Stimulated activated CD8-positive, alpha-beta memory T cell treated with anti-CD3 and anti-CD28 coated beads, Interleukin-15, amount 100 ng/mL, for 48 hours (primary cell): ENCODE measurements around the gene DDIAS.
"Not testable (repeated sequence)": the region's sequence is repeated elsewhere in the genome, so short reads cannot be mapped to it uniquely, and the experiment has no call there.

Experiments
- DNase-seq, 2 donors: peaks; one replicate each; pipeline ENCODE4 v3.0.0-alpha.2; 2020; ENCODE audit warnings: low read depth in 2 of 2

DDIAS gene

GRCh38 chr11:82922396-82923173 is 21.0 kb downstream of the DDIAS start:
- DNase-seq = not testable (repeated sequence)

GRCh38 chr11:82924522-82925224 is 23.1 kb downstream of the DDIAS start:
- DNase-seq = no peak

DNA sequence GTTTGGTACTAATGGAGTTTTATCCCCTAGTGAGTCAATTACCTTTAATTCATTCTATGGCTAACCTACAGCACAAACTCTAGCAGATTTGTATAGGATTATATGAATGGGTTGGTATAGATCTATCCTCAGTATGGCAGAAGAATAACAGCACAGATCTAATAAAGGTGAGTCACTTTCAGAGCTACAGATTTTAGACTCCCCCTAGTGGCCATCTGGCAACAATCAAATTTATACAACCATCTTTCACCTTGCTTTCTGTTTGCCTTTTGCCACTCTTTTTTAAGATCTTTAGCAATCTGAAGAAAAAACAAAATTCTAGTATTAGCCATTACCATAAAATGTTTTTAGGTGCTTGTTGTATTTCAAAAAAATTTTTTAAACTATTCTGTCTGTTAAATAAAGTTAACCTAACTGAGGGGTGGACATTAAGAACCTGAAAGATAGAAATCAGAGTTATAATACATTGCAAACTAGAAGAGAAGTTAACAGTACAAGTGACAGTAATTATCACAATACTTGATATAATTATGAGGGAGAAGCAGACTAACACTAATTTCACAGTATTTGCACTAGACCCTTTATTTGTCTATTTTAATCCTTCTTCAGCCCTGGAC is 25.8 kb downstream of the DDIAS start:
- no peak for DNase-seq

- no peak for DNase-seq
Observed at GRCh38 chr11:82929121-82929520, 27.6 kb downstream of the DDIAS start.

- DNase-seq = no peak
Observed at GRCh38 chr11:82930229-82930628, 28.7 kb downstream of the DDIAS start.

- DNase-seq = no peak
Observed at GRCh38 chr11:82930734-82931133, 29.2 kb downstream of the DDIAS start.

DNA sequence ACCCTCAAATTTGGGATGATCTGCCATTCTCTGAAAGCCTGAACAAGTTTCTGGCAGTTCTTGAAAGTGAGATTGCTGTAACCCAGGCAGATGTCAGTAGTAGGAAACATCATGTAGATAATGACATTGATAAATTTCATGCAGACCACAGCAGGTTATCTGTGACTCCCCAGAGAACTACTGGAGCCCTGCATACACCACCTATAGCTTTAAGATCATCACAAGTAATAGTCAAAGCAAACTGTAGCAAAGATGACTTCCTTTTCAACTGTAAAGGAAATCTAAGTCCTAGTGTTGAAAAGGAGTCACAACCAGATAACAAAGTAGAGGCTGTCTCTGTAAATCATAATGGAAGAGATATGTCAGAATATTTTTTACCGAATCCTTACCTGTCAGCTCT is 31.0 kb downstream of the DDIAS start:
- no peak for DNase-seq

- DNase-seq = no peak
Observed at GRCh38 chr11:82936261-82936660, 34.7 kb downstream of the DDIAS start.

GRCh38 chr11:82937554-82937953 is 36.0 kb downstream of the DDIAS start:
- no peak for DNase-seq

- no peak for DNase-seq
Observed at GRCh38 chr11:82939456-82939855, 37.9 kb downstream of the DDIAS start.

GRCh38 chr11:82942376-82942775 is 40.8 kb downstream of the DDIAS start:
- DNase-seq = no peak

DNA sequence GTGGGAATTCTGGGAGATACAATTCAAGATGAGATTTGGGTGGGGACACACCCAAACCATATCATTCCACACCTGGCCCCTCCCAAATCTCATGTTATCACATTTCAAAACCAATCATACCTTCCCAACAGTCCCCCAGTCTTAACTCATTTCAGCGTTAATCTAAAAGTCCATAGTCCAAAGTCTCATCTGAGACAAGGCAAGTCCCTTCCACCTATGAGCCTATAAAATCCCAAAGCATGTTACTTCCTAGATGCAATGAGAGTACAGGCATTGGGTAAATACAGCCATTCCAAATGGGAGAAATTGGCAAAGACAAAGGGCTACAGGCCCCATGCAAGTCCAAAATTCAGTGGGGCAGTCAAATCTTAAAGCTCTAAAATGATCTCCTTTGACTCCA is 41.9 kb downstream of the DDIAS start:
- not testable (repeated sequence) for DNase-seq

DNA sequence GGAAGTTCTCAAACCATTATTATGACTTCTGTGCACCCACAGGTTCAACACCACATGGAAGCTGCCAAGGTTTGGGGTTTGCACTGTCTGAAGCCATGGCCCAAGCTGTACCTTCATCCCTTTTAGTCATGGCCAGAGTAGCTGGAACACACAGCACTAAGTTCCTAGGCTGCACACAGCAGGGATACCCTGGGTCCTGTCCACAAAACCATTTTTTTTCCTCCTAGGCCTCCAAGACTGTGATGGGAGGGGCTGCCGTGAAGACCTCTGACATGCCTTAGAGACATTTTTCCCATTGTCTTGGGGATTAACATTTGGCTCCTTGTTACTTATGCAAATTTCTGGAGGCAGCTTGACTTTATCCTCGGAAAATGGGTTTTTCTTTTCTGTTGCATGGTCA is 42.7 kb downstream of the DDIAS start:
- no peak for DNase-seq

DNA sequence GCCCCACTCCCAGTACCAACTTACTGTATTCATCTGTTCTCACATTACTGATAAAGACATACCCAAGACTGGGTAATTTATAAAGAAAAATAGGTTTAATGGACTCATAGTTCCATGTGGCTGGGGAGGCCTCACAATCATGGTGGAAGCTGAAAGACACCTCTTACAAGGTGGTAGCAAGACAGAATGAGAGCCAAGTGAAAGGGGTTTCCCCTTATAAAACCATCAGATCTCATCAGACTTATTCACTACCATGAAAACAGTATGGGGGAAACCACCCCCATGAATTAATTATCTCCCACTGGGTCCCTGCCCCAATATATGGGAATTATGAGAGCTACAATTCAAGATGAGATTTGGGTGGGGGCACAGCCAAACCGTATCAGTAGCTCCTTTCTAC is 43.5 kb downstream of the DDIAS start:
- DNase-seq = not testable (repeated sequence)

- no peak for DNase-seq
Observed at GRCh38 chr11:82945682-82946081, 44.1 kb downstream of the DDIAS start.

DNA sequence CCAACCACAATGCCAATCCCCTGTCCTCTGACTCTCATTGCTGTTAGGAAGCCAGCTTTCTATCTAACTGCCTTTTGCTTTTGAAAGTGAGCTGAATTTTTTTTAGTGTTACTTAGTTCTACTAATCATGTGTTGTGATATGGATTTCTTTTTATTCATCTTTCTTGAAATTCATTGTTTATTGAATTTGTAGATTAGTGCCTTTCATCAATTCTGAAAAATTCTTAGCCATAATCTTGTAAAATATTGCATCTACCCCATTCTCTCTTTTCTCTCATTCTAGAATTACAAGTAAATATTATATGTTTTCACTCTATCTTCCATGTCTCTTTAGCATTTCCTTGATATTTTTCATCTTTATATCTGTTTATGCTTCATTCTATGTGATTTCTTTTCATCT is 47.8 kb downstream of the DDIAS start:
- no peak for DNase-seq

DNA sequence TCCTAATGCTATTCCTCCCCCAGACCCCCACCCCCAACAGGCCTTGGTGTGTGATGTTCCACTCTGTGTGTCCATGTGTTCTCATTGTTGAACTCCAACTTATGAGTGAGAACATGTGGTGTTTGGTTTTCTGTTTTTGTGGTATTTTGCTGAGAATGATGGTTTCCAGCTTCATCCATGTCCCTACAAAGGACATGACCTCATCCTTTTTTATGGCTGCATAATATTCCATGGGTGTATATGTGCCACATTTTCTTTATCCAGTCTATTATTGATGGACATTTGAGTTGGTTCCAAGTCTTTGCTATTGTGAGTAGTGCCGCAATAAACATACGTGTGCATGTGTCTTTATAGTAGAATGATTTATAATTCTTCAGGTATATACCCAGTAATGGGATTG is 49.0 kb downstream of the DDIAS start:
- DNase-seq = not testable (repeated sequence)

DNA sequence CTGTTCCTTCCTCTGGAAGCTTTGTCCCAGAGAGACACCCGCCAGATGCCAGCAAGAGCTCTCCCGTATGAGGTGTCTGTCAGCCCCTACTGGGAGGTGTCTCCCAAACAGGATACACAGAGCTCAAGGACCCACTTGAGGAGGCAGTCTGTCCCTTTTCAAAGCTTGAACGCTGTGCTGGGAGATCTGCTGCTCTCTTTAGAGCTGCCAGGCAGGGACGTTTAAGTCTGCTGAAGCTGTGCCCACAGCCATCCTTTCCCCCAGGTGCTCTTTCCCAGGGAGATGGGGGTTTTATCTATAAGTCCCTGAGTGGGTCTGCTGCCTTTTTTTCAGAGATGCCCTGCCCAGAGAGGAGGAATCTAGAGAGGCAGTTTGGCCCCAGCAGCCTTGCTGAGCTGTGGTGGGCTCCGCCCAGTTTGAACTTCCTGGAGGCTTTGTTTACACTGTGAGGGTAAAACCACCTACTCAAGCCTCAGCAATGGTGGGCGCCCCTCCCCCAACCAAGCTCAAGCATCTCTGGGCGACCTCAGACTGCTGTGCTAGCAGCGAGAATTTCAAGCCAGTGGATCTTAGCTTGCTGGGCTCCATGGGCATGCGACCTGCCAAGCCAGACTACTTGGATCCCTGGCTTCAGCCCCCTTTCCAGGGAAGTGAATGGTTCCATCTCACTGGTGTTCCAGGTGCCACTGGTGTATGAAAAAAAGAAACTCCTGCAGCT is 54.4 kb downstream of the DDIAS start:
- DNase-seq = peak; percentile 35 to 45

- no peak for DNase-seq
Observed at GRCh38 chr11:82959987-82960778, 58.6 kb downstream of the DDIAS start.

DNA sequence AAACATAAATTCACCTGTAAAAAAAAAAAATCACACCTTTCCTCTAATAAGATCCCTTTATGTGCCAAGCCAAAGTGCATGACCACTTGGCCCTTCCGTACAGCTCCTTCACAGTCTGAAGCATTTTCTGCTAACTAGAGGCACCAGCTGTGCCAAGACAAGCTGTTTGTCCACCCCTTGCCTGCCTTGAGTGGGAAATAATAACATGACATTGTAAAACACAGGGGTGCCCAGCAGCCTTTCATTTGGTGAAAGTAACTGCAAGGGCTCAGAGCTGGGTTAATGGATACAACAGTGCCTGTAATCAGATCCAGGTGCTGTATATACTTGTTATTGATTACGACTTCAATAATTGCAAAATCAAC is 59.2 kb downstream of the DDIAS start:
- DNase-seq = no peak

DNA sequence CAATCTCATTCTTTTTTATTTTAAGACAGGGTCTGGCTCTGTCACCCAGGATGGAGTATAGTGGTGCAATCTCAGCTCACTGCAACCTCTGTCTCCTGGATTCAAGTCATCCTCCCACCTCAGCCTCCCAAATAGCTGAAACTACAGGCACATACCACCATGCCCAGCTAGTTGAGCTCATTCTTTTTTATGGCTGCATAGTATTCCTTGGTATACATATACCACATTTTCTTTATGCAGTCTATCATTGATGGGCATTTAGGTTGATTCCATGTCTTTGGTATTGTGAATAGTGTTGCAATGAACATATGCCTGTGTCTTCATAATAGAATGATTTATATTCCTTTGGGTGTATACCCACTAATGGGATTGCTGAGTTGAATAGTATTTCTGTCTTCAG is 60.5 kb downstream of the DDIAS start:
- DNase-seq = not testable (repeated sequence)

DNA sequence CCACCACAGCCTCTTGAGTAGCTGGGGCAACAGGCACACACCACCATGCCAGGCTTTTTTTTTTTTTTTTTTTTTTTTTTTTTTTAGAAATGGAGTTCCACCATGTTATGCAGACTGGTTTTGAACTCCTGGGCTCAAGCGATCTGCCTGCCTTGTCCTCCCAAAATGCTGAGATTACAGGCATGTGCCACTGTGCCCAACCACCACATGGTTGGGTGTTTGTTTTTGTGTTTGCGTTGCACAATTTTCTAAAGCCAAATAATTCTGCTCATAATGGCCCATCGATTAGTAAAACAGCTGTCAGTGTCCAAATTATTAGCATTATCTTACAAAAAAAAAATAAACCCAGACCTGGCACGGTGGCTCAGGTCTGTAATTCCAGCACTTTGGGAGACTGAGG is 65.8 kb downstream of the DDIAS start:
- DNase-seq = no peak
